Measurements from ENCODE around the gene GBP1. TPM values are rescaled to one million over a fixed set of nuclear protein-coding genes. Genes with fewer than 3 reads are reported as not detected.

GBP1 gene
- total RNA-seq: 15.0 and 68.2 TPM in 2 replicates

GRCh38 chr1:89065079-89065868 is at the start of gene GBP1:
GBP1 (minus strand) TSS chr1:89065208; CDS start chr1:89063234, 1,974 bp downstream.

GRCh38 chr1:89022167-89022959 is 42.6 kb downstream of the GBP1 start, which contains the start of gene GBP3:
GBP3 (minus strand) TSS chr1:89022866; CDS start chr1:89020721, 2,145 bp downstream.

Other genes starting within 250 kb of the GBP1 start
- 39.9 and 40.7 TPM in 2 replicates for gene GTF2B, start 173.6 kb downstream of the GBP1 start, total RNA-seq
- gene KYAT3, start 72.6 kb downstream of the GBP1 start, total RNA-seq: 19.9 and 25.3 TPM in 2 replicates
- 14.5 and 15.0 TPM in 2 replicates for gene RBMXL1, start 72.6 kb downstream of the GBP1 start, total RNA-seq
- gene GBP3, start 42.3 kb downstream of the GBP1 start, total RNA-seq: 8.9 and 32.0 TPM in 2 replicates
- gene GBP2, start 60.9 kb upstream of the GBP1 start, total RNA-seq: 1.4 and 19.7 TPM in 2 replicates
- gene GBP7, start 110.8 kb upstream of the GBP1 start, total RNA-seq: not detected in 2 replicates
- under 0.01 and 0.36 TPM in 2 replicates for gene GBP4, start 133.7 kb upstream of the GBP1 start, total RNA-seq
- 0.34 and 1.1 TPM in 2 replicates for gene GBP5, start 207.7 kb upstream of the GBP1 start, total RNA-seq